HepG2 (cell line): ENCODE measurements around the gene JPH3. TPM values are rescaled to one million over a fixed set of nuclear protein-coding genes. Genes with fewer than 3 reads are reported as not detected.

Source experiments
- ATAC-seq: fragments of 200-7000 bp; cut with Tn5 transposase; 3 replicates; pipeline ENCODE4 v1.9.1; 2020; ENCODE audit warnings: mild to moderate bottlenecking, moderate library complexity
- BruUV-seq: library from RNA; stranded (reverse); fragments of 400-500 nt; replicated peaks from 2 replicates; lab custom pipeline; 2021; lab: Mats Ljungman, UMichigan
- CTCF ChIA-PET: fragments of 300-600 bp; formaldehyde crosslinking; extraction: SDS; loops from one replicate; lab custom pipeline; 2021; ENCODE audit warnings: low total read pairs, inconsistent platforms, low intra/inter-chr PET ratio; lab: Yijun Ruan, JAX
- POLR2A ChIA-PET: fragments of 350-600 bp; sonication (Branson Sonifier 250); formaldehyde crosslinking; loops from one replicate; lab custom pipeline; 2020; ENCODE audit warnings: antibody characterized with exemption, inconsistent platforms; lab: Yijun Ruan, JAX
- DNase-seq: peaks from one replicate; pipeline ENCODE4 v3.0.0-alpha.2; 2015; ENCODE audit warnings: low spot score
- FAIRE-seq: peaks from 3 replicates; lab custom pipeline; 2011; peaks lifted over from hg19 to GRCh38; lab: Jason Lieb, UNC
- H2AFZ ChIP-seq: one replicate; pipeline ENCODE4 v1.6.1; 2011; ENCODE audit warnings: low read length, inconsistent platforms
- H3K27ac ChIP-seq: fragments of 300-600 bp; 3 replicates; pipeline ENCODE4 v1.8.0; 2011; ENCODE audit warnings: mixed run types, mild to moderate bottlenecking, mixed read lengths, low read length, inconsistent platforms; ENCODE audit not compliant: insufficient read depth; ENCODE audit errors: extremely low read length
- H3K27me3 ChIP-seq, 2 experiments: fragments of 200-600 bp in 1 of 2; 2 replicates in 1 of 2; 3 replicates in 1 of 2; pipeline versions ENCODE4 v1.6.0 to v1.8.0; 2011; ENCODE audit warnings: low read length in 2 of 2, mild to moderate bottlenecking in 2 of 2, moderate library complexity in 2 of 2, inconsistent platforms in 1 of 2; ENCODE audit not compliant: insufficient read depth in 2 of 2, control insufficient read depth in 1 of 2
- H3K36me3 ChIP-seq, 2 experiments: fragments of 200-600 bp in 1 of 2; replicated peaks in 1 of 2; 2 replicates in 1 of 2; 3 replicates in 1 of 2; pipeline versions ENCODE4 v1.5.1 to v1.8.0; 2011; ENCODE audit warnings: low read length in 2 of 2, inconsistent platforms in 1 of 2; ENCODE audit not compliant: insufficient read depth in 2 of 2, control insufficient read depth in 1 of 2
- H3K4me1 ChIP-seq: 2 replicates; pipeline ENCODE4 v1.5.1; 2012; ENCODE audit warnings: low read length, inconsistent platforms; ENCODE audit not compliant: insufficient read depth
- H3K4me2 ChIP-seq: 2 replicates; pipeline ENCODE4 v1.6.0; 2011; ENCODE audit warnings: low read depth, low read length, inconsistent platforms
- H3K4me3 ChIP-seq, 3 experiments: fragments of 200-600 bp in 1 of 3; sonication (generic), shearing (Covaris generic) in 1 of 3; replicated peaks in 1 of 3; 2 replicates each; pipeline ENCODE4 v1.5.1; 2011 to 2016; ENCODE audit warnings: low read length in 3 of 3, inconsistent platforms in 2 of 3, low read depth in 2 of 3, mild to moderate bottlenecking in 2 of 3, control low read depth in 1 of 3, mixed read lengths in 1 of 3; ENCODE audit not compliant: insufficient read depth in 1 of 3
- H3K79me2 ChIP-seq: one replicate; pipeline ENCODE4 v1.6.1; 2011; ENCODE audit warnings: low read length, inconsistent platforms; ENCODE audit not compliant: insufficient read depth
- H3K9ac ChIP-seq: 2 replicates; pipeline ENCODE4 v1.6.0; 2011; ENCODE audit warnings: mild to moderate bottlenecking, low read depth, low read length, inconsistent platforms; ENCODE audit not compliant: insufficient read depth
- H3K9me3 ChIP-seq: 2 replicates; pipeline ENCODE4 v1.5.1; 2012; ENCODE audit warnings: mild to moderate bottlenecking, low read length
- H4K20me1 ChIP-seq: 2 replicates; pipeline ENCODE4 v1.6.0; 2011; ENCODE audit warnings: inconsistent platforms, mild to moderate bottlenecking, low read length, moderate library complexity; ENCODE audit not compliant: insufficient read depth
- BORCS8-MEF2B ChIP-seq: sonication (generic); formaldehyde crosslinking; IDR thresholded peaks from 2 replicates; pipeline ENCODE4 v1.8.0; 2022; ENCODE audit warnings: mild to moderate bottlenecking, missing genetic modification reagents
- HNF4A ChIP-seq: sonication (generic); formaldehyde crosslinking; IDR thresholded peaks from 2 replicates; pipeline ENCODE4 v1.4.0; 2020; ENCODE audit warnings: missing genetic modification reagents
- MTF2 ChIP-seq: sonication (generic); formaldehyde crosslinking; IDR thresholded peaks from 2 replicates; pipeline ENCODE4 v1.5.0; 2020; ENCODE audit warnings: missing genetic modification reagents, borderline replicate concordance
- SOX13 ChIP-seq, 3 experiments: fragments of 450-650 bp in 1 of 3; sonication (generic) in 1 of 3; formaldehyde crosslinking in 1 of 3; IDR thresholded peaks in 2 of 3; conservative IDR thresholded peaks in 1 of 3; 2 replicates each; pipeline versions ENCODE4 v1.5.0 to v1.6.1; 2016 to 2020; ENCODE audit warnings: antibody characterized with exemption in 1 of 3, mild to moderate bottlenecking in 1 of 3, missing compliant biosample characterization in 1 of 3, missing genetic modification reagents in 1 of 3, moderate library complexity in 1 of 3
- ZNF451 ChIP-seq: sonication (generic); formaldehyde crosslinking; IDR thresholded peaks from 2 replicates; pipeline ENCODE4 v1.5.0; 2020; ENCODE audit warnings: mild to moderate bottlenecking, missing genetic modification reagents
- ZNF629 ChIP-seq: sonication (generic); formaldehyde crosslinking; conservative IDR thresholded peaks from 2 replicates; pipeline ENCODE4 v1.5.0; 2020; ENCODE audit warnings: missing genetic modification reagents
- ZNF883 ChIP-seq: sonication (generic); formaldehyde crosslinking; IDR thresholded peaks from 2 replicates; pipeline ENCODE4 v1.5.1; 2020; ENCODE audit warnings: mild to moderate bottlenecking, missing genetic modification reagents; ENCODE audit errors: not compliant biosample characterization
- WGBS: methylation state at CpG from one replicate; pipeline ENCODE4 v1.1.6; 2017; ENCODE audit warnings: low lambda C conversion rate; 5-methylcytosine and 5-hydroxymethylcytosine counted together
- in situ Hi-C: cut with HindIII; loops from 2 replicates; pipeline ENCODE4 v1.10.0; 2017; ENCODE audit warnings: low pct_unique_long_range_greater_than_20kb; ENCODE audit not compliant: extremely low pct_ligation_motif_present
- intact Hi-C: fragments of 100-400 bp; cut with micrococcal nuclease; formaldehyde crosslinking; loops from one replicate; pipeline ENCODE4 v1.10.0; 2022; ENCODE audit not compliant: unreplicated experiment
- polyA plus RNA-seq, 8 experiments: library from polyadenylated mRNA; depleted of rRNA in 3 of 8; stranded (reverse) in 7 of 8; unstranded in 1 of 8; fragments of >200 nt; fragmentation: Illumina TruSeq in 4 of 8; extraction: Trizol in 4 of 8; gene quantifications; 2 replicates each; pipeline versions ENCODE4 v1.2.1 to v1.2.3, GENCODE V29; 2011 to 2016; ENCODE audit warnings: low read depth in 4 of 8, missing spikeins in 1 of 8, mixed read lengths in 1 of 8; ENCODE audit not compliant: insufficient read depth in 1 of 8
- total RNA-seq, 5 experiments: library from RNA; depleted of rRNA; stranded (reverse); fragments of >200 nt; fragmentation: Illumina TruSeq; extraction: Trizol; gene quantifications; 2 replicates each; pipeline ENCODE4 v1.2.3, GENCODE V29; 2016; ENCODE audit warnings: low read depth in 1 of 5
- TF ChIP-seq, protein P1 (sequence below): fragments of 450-650 bp; IDR thresholded peaks from 2 replicates; pipeline ENCODE4 v1.6.1; 2016
- TF ChIP-seq, protein P2 (sequence below): sonication (generic); formaldehyde crosslinking; IDR thresholded peaks from 2 replicates; pipeline ENCODE4 v1.5.1; 2020; ENCODE audit warnings: mild to moderate bottlenecking, missing genetic modification reagents, moderate library complexity

Gene JPH3
- total and polyA plus RNA-seq, 2 of the 13 experiments (the other 11 are each of a cell fraction or from before 2014, with no cell fraction given) = not detected

DNA sequence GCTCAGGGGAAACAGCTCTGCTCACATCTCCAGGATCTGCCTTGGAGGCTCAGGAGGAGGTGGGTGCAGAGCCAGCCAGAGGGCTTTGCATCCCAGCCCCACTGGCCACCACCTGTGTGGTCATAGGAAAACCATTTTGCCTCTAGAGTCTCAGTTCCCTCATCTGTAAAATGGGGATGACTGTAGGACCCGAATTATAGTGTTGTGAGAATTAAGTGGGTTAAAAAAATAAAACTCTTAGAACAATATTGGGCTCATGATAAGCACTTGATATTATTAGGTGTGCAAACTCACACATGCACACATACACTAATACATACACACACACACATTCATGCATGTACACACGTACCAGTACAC, 19.4 kb upstream of the JPH3 start:
- Histone ChIP-seq H3K36me3 (no peaks in the 10 kb centered on the region), H3K4me2 (no peak overlapping the region), H3K9me3 (no peaks in the 10 kb centered on the region), H3K4me3 (no peak overlapping the region), H4K20me1 (no peaks in the 10 kb centered on the region), H3K27ac (no peak overlapping the region), H3K27me3 (peaks cover 27 to 79% of the 10 kb centered on the region in 2 experiments), H3K79me2 (no peaks in the 10 kb centered on the region), H3K4me1 (peaks cover 20% of the 10 kb centered on the region), H3K9ac (no peak overlapping the region), H2AFZ (no peak overlapping the region)
- in situ Hi-C loops (no loop called here), intact Hi-C loops (no loop called here)
- no peak for ATAC-seq
- ChIA-PET POLR2A (interaction anchor here (1.6 kb wide), 1 partner anchor 12 kb away, joined by 6 read pairs; no protein-coding TSS in a partner anchor), CTCF (no interaction called here)
- WGBS = 7% methylated on average over 2 of the region's 2 CpGs
- no TSS peak for BruUV-seq
- no peak for FAIRE-seq
- TF ChIP-seq ZNF883 (CRISPR knock-in tag) (no peak), ZNF629 (peak; percentile 75), MTF2 (CRISPR knock-in tag) (0 out of 2 replicates have a peak, but pooled peaks have one; percentile 12)
- no peak for DNase-seq

DNA sequence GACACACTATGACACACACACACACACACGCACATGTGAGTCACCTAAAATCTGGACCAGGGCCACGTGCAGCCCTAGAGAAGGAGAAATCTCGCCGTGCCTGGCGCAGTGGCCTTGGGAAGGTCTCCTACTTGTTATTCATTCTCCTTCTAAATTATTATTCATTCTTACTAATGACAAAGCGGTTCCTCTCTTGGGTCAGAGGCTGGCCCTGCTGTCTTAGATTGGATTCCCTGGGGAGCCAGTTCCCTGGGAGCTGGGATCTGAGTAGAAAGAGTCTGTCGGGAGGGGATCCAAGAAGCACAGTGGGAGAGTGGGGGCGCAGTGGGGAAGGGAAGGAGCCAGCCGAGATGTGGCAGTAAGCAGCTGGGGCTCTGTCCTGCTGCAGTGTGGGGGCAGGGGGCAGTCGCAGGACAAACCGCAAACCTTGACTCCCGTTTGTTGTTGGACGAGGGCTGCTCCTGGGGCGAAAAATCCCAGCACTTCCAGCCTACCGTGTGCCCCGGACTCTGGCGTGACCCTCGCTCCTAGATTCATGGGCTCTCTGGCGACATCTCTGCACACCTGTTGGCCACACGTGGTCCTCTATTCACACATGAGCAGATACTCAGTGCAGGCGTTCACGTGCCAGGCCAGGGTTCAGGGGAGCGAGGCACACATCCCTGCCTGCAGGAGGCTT, 18.7 kb upstream of the JPH3 start:
- BruUV-seq = no TSS peak
- TF ChIP-seq, protein P1, sequence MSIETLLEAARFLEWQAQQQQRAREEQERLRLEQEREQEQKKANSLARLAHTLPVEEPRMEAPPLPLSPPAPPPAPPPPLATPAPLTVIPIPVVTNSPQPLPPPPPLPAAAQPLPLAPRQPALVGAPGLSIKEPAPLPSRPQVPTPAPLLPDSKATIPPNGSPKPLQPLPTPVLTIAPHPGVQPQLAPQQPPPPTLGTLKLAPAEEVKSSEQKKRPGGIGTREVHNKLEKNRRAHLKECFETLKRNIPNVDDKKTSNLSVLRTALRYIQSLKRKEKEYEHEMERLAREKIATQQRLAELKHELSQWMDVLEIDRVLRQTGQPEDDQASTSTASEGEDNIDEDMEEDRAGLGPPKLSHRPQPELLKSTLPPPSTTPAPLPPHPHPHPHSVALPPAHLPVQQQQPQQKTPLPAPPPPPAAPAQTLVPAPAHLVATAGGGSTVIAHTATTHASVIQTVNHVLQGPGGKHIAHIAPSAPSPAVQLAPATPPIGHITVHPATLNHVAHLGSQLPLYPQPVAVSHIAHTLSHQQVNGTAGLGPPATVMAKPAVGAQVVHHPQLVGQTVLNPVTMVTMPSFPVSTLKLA = peak; percentile 94
- TF ChIP-seq SOX13 (IDR thresholded peaks at IDR 0.05) (no peak), SOX13 (CRISPR knock-in tag; conservative IDR thresholded peaks at IDR 0.05 in 1 of 2, IDR thresholded peaks at IDR 0.05 in 1 of 2) (no peak), HNF4A (CRISPR knock-in tag) (peak; percentile 11; the same call in 1 of the 2 replicates), ZNF451 (no peak), BORCS8-MEF2B (CRISPR knock-in tag) (no peak)
- TF ChIP-seq, protein P2, sequence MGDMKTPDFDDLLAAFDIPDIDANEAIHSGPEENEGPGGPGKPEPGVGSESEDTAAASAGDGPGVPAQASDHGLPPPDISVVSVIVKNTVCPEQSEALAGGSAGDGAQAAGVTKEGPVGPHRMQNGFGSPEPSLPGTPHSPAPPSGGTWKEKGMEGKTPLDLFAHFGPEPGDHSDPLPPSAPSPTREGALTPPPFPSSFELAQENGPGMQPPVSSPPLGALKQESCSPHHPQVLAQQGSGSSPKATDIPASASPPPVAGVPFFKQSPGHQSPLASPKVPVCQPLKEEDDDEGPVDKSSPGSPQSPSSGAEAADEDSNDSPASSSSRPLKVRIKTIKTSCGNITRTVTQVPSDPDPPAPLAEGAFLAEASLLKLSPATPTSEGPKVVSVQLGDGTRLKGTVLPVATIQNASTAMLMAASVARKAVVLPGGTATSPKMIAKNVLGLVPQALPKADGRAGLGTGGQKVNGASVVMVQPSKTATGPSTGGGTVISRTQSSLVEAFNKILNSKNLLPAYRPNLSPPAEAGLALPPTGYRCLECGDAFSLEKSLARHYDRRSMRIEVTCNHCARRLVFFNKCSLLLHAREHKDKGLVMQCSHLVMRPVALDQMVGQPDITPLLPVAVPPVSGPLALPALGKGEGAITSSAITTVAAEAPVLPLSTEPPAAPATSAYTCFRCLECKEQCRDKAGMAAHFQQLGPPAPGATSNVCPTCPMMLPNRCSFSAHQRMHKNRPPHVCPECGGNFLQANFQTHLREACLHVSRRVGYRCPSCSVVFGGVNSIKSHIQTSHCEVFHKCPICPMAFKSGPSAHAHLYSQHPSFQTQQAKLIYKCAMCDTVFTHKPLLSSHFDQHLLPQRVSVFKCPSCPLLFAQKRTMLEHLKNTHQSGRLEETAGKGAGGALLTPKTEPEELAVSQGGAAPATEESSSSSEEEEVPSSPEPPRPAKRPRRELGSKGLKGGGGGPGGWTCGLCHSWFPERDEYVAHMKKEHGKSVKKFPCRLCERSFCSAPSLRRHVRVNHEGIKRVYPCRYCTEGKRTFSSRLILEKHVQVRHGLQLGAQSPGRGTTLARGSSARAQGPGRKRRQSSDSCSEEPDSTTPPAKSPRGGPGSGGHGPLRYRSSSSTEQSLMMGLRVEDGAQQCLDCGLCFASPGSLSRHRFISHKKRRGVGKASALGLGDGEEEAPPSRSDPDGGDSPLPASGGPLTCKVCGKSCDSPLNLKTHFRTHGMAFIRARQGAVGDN (CRISPR knock-in tag) = peak; percentile 22; the same call in 1 of the 2 replicates

More for the DNA sequence above, 18.7 kb upstream of the JPH3 start:
- H3K4me2 ChIP-seq = no peak overlapping the region
- ATAC-seq (no peak), FAIRE-seq (no peak), DNase-seq (no peak)
- intact Hi-C loops (no loop called here), in situ Hi-C loops (no loop called here)
- H2AFZ ChIP-seq = no peak overlapping the region
- no peak overlapping the region for H3K27ac ChIP-seq
- H3K4me3 ChIP-seq = no peak overlapping the region
- ChIA-PET CTCF (no interaction called here), POLR2A (no interaction called here)
- peaks cover 27 to 80% of the 10 kb centered on the region in 2 experiments for H3K27me3 ChIP-seq
- H3K4me1 ChIP-seq = peaks cover 20% of the 10 kb centered on the region
- no peak overlapping the region for H3K9ac ChIP-seq
- H3K9me3 ChIP-seq = no peaks in the 10 kb centered on the region
- no peaks in the 10 kb centered on the region for H4K20me1 ChIP-seq
- H3K36me3 ChIP-seq = no peaks in the 10 kb centered on the region
- 25% methylated on average over 22 of the region's 23 CpGs for WGBS
- no peaks in the 10 kb centered on the region for H3K79me2 ChIP-seq
